ENCODE results near the gene SYT12. TPM values are rescaled to one million over a fixed set of nuclear protein-coding genes. Genes with fewer than 3 reads are reported as not detected.
A peak's percentile ranks its signal among the peaks of the same experiment; 100 is the strongest.

Gene SYT12
- total RNA-seq, 1 donor from 2014 or later, result 0.34 TPM

GRCh38 chr11:67023957-67024353 is 1.0 kb downstream of the SYT12 start:
- Histone ChIP-seq H4K20me1 (ENCODE audit: insufficient read depth, low read length) (no peaks in the 10 kb centered on the region), H3K9me3 (ENCODE audit: insufficient read depth, low read depth, low read length) (no peaks in the 10 kb centered on the region), H3K4me3 (ENCODE audit: insufficient read depth, low read depth, low read length) (peak overlapping the region; percentile 42), H3K4me1 (ENCODE audit: insufficient read depth, low read length) (peaks cover 33% of the 10 kb centered on the region), H3K4me2 (ENCODE audit: low read length) (peak overlapping the region; percentile 81), H3K27me3 (ENCODE audit: insufficient read depth, low read length) (no peaks in the 10 kb centered on the region), H3K79me2 (ENCODE audit: insufficient read depth, low read length) (no peaks in the 10 kb centered on the region), H3K36me3 (ENCODE audit: insufficient read depth, low read length) (no peaks in the 10 kb centered on the region), H2AFZ (ENCODE audit: low read depth, low read length) (peak overlapping the region; percentile 43), H3K27ac (ENCODE audit: low read depth, low read length) (no peak overlapping the region), H3K9ac (ENCODE audit: low read length) (peak overlapping the region; percentile 20)
- no peaks in the 10 kb centered on the region for H3K9me3 Mint-ChIP-seq (ENCODE audit: unreplicated experiment)
- no peak overlapping the region for H3K27ac Mint-ChIP-seq (ENCODE audit: unreplicated experiment)
- DNase-seq (ENCODE audit: low read depth) (no peak), FAIRE-seq (no peak)
- H3K36me3 Mint-ChIP-seq (ENCODE audit: low read depth, unreplicated experiment), result no peaks in the 10 kb centered on the region
- TF ChIP-seq EZH2 (IDR thresholded peaks at IDR 0.05; ENCODE audit: insufficient read depth, low read length), result no peak
- TF ChIP-seq, protein P1, sequence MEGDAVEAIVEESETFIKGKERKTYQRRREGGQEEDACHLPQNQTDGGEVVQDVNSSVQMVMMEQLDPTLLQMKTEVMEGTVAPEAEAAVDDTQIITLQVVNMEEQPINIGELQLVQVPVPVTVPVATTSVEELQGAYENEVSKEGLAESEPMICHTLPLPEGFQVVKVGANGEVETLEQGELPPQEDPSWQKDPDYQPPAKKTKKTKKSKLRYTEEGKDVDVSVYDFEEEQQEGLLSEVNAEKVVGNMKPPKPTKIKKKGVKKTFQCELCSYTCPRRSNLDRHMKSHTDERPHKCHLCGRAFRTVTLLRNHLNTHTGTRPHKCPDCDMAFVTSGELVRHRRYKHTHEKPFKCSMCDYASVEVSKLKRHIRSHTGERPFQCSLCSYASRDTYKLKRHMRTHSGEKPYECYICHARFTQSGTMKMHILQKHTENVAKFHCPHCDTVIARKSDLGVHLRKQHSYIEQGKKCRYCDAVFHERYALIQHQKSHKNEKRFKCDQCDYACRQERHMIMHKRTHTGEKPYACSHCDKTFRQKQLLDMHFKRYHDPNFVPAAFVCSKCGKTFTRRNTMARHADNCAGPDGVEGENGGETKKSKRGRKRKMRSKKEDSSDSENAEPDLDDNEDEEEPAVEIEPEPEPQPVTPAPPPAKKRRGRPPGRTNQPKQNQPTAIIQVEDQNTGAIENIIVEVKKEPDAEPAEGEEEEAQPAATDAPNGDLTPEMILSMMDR (IDR thresholded peaks at IDR 0.05; ENCODE audit: insufficient read depth, low read depth, low read length), result no peak
- H3K4me1 Mint-ChIP-seq (ENCODE audit: low read depth, unreplicated experiment), result peaks cover 11% of the 10 kb centered on the region
- peaks cover 38% of the 10 kb centered on the region for H3K27me3 Mint-ChIP-seq (ENCODE audit: low read depth, unreplicated experiment)
- peak overlapping the region; percentile 85 for H3K4me3 Mint-ChIP-seq (ENCODE audit: unreplicated experiment)

DNA sequence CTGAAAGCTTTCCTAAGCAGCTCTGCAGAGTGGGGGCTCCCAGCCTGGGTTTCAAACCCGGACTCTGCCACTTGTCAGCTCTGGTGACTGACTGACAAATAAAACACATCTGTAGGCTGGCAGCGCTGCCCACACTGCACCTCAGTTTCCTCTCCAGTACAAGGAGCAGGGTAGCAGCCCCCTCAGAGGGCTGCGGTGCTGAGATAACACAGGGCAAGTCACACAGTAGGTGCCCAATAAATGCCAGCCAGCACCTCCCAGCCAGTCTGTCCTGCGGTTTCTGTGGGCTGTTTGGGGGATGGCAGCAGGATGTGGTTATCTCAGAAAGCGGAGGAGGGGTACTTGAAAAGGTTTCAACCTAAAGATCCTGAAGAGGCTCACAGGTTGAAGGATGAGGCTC is 1.5 kb downstream of the SYT12 start:
- Histone ChIP-seq H3K4me2 (ENCODE audit: low read length) (peak overlapping the region; percentile 81), H4K20me1 (ENCODE audit: insufficient read depth, low read length) (no peaks in the 10 kb centered on the region), H3K4me3 (ENCODE audit: insufficient read depth, low read depth, low read length) (no peak overlapping the region), H3K79me2 (ENCODE audit: insufficient read depth, low read length) (no peaks in the 10 kb centered on the region), H3K9ac (ENCODE audit: low read length) (no peak overlapping the region), H3K9me3 (ENCODE audit: insufficient read depth, low read depth, low read length) (no peaks in the 10 kb centered on the region), H2AFZ (ENCODE audit: low read depth, low read length) (no peak overlapping the region), H3K4me1 (ENCODE audit: insufficient read depth, low read length) (peaks cover 37% of the 10 kb centered on the region), H3K27me3 (ENCODE audit: insufficient read depth, low read length) (no peaks in the 10 kb centered on the region), H3K36me3 (ENCODE audit: insufficient read depth, low read length) (no peaks in the 10 kb centered on the region), H3K27ac (ENCODE audit: low read depth, low read length) (no peak overlapping the region)
- TF ChIP-seq EZH2 (IDR thresholded peaks at IDR 0.05; ENCODE audit: insufficient read depth, low read length), result no peak
- TF ChIP-seq, protein P1 (IDR thresholded peaks at IDR 0.05; ENCODE audit: insufficient read depth, low read depth, low read length), result no peak
- Mint-ChIP-seq H3K36me3 (ENCODE audit: low read depth, unreplicated experiment) (no peaks in the 10 kb centered on the region), H3K4me1 (ENCODE audit: low read depth, unreplicated experiment) (peaks cover 15% of the 10 kb centered on the region), H3K9me3 (ENCODE audit: unreplicated experiment) (no peaks in the 10 kb centered on the region), H3K4me3 (ENCODE audit: unreplicated experiment) (peak overlapping the region; percentile 50), H3K27ac (ENCODE audit: unreplicated experiment) (no peak overlapping the region), H3K27me3 (ENCODE audit: low read depth, unreplicated experiment) (peaks cover 37% of the 10 kb centered on the region)
- FAIRE-seq (no peak), DNase-seq (ENCODE audit: low read depth) (no peak)

- Mint-ChIP-seq H3K27ac (ENCODE audit: unreplicated experiment) (no peak overlapping the region), H3K9me3 (ENCODE audit: unreplicated experiment) (no peaks in the 10 kb centered on the region), H3K4me1 (ENCODE audit: low read depth, unreplicated experiment) (peaks cover 15% of the 10 kb centered on the region), H3K36me3 (ENCODE audit: low read depth, unreplicated experiment) (no peaks in the 10 kb centered on the region), H3K4me3 (ENCODE audit: unreplicated experiment) (peak overlapping the region; percentile 7), H3K27me3 (ENCODE audit: low read depth, unreplicated experiment) (peaks cover 37% of the 10 kb centered on the region)
- Histone ChIP-seq H3K79me2 (ENCODE audit: insufficient read depth, low read length) (no peaks in the 10 kb centered on the region), H3K27me3 (ENCODE audit: insufficient read depth, low read length) (no peaks in the 10 kb centered on the region), H3K9me3 (ENCODE audit: insufficient read depth, low read depth, low read length) (no peaks in the 10 kb centered on the region), H2AFZ (ENCODE audit: low read depth, low read length) (no peak overlapping the region), H3K4me3 (ENCODE audit: insufficient read depth, low read depth, low read length) (no peak overlapping the region), H3K4me1 (ENCODE audit: insufficient read depth, low read length) (peaks cover 38% of the 10 kb centered on the region), H4K20me1 (ENCODE audit: insufficient read depth, low read length) (no peaks in the 10 kb centered on the region), H3K9ac (ENCODE audit: low read length) (no peak overlapping the region), H3K36me3 (ENCODE audit: insufficient read depth, low read length) (no peaks in the 10 kb centered on the region), H3K4me2 (ENCODE audit: low read length) (peak overlapping the region; percentile 81), H3K27ac (ENCODE audit: low read depth, low read length) (no peak overlapping the region)
- DNase-seq (ENCODE audit: low read depth), result no peak
- TF ChIP-seq, protein P1 (IDR thresholded peaks at IDR 0.05; ENCODE audit: insufficient read depth, low read depth, low read length), result no peak
- no peak for TF ChIP-seq EZH2 (IDR thresholded peaks at IDR 0.05; ENCODE audit: insufficient read depth, low read length)
- FAIRE-seq, result no peak
These were observed 2.0 kb downstream of the SYT12 start for GRCh38 chr11:67024966-67025365.

Data from astrocyte (in vitro differentiated cells and primary cell).